Measurements from ENCODE around the gene CARMIL1. TPM values are rescaled to one million over a fixed set of nuclear protein-coding genes. Genes with fewer than 3 reads are reported as not detected.
A peak's percentile ranks its signal among the peaks of the same experiment; 100 is the strongest.

The CARMIL1 gene
- total RNA-seq, 1 experiment from 2014 or later = 20.3 TPM

- DNase-seq (ENCODE audit: low read depth) = no peak
Measured at GRCh38 chr6:25407431-25407830, 128.3 kb downstream of the CARMIL1 start.

DNA sequence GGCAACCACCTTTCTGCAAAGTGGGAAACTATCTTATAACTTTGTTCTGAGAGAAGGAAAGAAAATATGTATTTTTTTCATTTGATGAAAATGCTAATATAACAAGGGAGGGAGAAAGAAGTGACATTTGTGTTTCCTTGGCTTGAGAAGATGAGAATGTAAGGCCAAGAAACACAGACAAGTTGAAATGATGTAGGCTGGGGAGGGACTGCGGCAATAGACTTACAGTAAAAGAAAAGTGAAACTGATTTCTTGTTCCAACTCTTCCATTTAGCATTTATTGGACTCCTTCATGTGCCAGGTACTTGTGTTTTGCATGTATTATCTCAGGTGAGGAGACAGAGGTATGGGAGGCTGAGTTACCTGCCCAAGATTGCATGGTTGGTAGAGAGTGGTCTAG, 130.9 kb downstream of the CARMIL1 start:
- DNase-seq (ENCODE audit: low read depth) = no peak

DNA sequence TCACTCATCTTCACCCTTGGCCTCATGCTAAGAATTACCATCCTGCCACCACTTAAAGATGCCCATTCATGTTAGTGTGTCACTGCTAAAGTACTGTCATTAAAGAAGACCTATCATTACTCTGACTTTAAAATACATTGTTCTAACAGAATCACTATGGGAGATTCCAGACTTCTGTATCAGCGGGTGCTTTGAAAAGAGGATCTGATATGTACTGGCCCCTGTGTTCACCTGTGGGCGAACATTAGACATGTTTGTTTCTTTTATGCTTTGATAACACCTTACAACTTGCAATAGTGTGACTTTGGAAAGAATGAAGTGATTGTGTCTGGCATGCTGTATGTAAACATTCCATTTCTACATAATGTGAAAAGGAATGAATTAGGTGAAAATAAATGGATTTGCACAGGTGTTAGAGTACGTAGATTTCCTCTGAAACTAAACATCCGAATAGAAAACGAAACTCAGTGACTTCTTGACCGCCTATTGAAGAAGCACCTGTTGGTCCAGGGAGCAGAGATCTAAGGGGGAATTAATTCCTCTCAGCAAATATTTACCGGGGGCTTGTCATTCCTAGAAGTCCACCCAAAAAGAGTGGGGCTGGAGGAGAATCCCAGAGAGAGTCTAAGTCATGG, 132.3 kb downstream of the CARMIL1 start:
- DNase-seq (ENCODE audit: low read depth) = no peak

DNA sequence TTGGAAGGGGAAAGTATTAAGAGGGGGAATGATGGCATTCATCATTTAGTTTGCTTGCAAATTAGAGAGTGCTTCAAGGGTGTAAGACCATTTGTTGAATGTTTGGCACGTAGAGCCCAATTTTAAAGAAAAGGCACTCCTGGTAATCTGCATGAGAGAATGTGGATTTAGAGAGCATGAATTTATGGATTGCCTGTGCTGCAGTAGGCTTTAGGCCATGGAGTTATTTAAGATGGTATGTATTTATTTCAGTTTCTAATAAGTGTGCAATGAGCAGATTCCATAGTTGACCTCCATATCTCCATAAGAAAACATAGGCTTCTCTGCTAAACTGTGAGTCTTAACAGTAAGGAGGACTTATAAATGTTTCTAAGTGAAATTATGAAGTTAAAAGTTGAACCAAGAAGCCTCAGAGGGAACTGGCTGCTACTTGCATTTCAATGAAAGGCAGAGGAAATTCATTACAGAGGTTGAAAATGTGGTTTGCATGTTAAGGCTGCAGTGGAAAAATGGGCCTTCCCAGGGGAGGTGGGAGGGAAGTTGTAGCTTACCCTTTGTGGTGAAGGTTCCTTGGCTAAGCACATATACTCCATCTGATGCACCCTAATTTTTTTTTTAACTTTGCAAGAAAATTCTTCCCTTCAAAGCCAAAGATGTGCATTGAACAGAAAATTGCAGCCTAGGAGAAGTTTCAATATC, 134.2 kb downstream of the CARMIL1 start:
- DNase-seq (ENCODE audit: low read depth) = no peak

- DNase-seq (ENCODE audit: low read depth) = no peak
Measured at GRCh38 chr6:25414168-25414567, 135.0 kb downstream of the CARMIL1 start.

- no peak for DNase-seq (ENCODE audit: low read depth)
Measured at GRCh38 chr6:25414755-25415154, 135.6 kb downstream of the CARMIL1 start.

GRCh38 chr6:25415274-25415673, 136.1 kb downstream of the CARMIL1 start:
- no peak for DNase-seq (ENCODE audit: low read depth)

DNA sequence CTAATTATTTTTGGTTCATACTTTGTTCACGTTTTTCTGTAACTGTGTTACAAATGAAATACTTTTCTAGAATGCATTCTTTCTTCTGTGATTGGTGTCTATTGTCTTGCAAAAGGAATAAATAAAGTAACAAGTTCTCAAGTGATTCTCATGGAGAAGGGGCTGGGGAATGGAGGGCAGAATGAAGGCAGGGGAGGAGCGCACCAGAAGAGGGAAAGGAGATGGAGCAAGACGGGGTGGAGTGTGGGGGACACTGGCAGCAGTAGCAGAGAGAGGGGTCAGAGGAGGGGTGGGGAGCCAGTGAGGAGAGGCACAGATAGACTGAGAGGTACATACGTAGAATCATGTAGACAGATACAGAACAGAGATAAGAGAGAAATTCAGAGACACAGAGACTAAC, 136.5 kb downstream of the CARMIL1 start:
- no peak for DNase-seq (ENCODE audit: low read depth)

- DNase-seq (ENCODE audit: low read depth) = no peak
Measured at GRCh38 chr6:25417046-25417605, 138.0 kb downstream of the CARMIL1 start.

DNA sequence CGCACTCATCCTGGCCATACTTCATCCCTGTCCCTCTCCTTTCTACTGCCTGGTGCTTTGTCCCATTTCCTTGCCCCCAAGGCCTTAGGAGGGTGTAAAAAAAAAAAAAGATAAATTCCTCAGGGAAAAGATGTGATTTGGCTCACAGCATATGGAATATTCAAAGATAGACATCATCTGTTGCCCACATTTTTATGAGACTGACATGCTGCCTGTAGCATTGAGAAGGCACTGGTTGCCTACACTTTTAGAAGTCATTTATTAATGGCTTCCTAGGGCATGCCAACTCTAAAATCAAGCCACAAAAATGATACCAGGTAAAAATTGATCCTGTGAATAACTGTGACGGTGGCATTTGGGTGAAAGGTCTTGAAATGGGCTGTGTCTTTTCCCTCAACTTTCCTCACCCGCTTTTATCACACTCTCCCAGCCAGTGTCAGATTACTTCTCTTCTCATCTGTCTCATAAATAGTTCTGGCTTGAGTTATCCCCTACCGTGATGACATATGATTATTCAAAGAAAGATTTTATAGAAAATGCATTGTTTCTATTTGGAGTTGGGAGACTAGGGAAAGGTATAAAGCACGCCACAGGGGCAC, 139.4 kb downstream of the CARMIL1 start:
- DNase-seq (ENCODE audit: low read depth) = peak; percentile 36

GRCh38 chr6:25419879-25420278, 140.7 kb downstream of the CARMIL1 start:
- no peak for DNase-seq (ENCODE audit: low read depth)

DNA sequence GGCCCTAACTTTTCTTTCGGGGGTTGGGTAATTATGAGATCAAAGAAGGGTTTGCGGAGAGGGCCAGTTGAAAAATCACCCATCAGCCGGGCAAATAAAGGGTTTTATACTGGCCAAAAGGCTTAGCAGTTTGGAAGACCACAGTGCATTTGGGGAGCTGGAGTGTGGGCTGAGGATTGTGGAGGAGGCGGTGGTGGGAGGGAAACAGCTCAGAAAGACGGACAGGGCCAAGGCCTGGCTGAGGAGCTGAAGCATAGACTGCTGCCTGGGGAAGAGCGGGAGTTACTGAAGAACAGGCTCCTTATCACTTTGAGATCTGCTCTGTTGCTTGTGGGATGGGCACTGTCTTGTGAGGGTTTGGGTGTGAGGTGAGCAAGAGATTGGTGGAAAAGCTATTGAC, 144.2 kb downstream of the CARMIL1 start:
- no peak for DNase-seq (ENCODE audit: low read depth)

DNA sequence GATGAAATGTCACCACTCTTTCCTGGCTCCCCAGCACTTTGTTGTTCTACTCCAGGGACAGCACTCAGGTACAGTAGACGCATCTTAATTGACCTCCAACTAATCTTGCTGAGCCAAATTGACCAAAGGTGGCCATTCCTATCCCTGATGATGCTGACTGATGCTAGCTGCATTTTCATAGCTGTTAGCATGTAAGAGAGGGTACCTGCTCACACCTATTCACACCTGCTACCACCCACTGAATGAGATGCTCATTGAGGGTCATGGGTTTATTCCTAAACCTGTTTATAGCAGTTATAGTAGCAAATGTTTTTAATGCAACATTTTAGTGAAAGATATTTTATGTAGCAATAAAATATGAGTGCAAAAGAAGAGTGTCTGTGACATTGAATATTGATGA, 145.1 kb downstream of the CARMIL1 start:
- no peak for DNase-seq (ENCODE audit: low read depth)

GRCh38 chr6:25427549-25427948, 148.4 kb downstream of the CARMIL1 start:
- peak; percentile 32 for DNase-seq (ENCODE audit: low read depth)

DNA sequence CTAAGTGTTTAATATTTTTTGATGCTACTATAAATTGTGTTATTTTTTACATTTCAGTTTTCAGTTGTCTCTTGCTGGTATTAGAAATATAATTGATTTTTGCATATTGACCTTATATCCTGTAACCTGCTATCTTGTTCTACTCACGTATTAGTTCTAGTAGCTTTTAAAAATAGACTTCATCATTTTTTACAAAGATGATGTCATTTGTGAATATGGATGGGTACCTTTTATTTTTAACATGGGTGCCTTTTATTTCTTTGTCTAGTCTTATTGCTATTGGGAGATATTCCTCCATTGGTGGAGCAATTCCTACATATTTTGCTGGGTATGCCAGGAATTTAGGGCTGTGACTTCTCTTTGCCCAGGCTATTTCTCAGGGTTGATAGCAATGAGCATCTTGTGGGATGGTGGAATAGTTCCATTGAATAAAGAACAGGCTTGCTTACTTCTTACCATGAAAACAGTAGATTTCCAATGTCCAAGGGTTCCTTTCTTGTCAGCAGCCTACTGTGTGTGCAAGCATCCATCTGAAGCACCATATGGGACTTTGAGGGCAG, 149.7 kb downstream of the CARMIL1 start:
- no peak for DNase-seq (ENCODE audit: low read depth)

DNA sequence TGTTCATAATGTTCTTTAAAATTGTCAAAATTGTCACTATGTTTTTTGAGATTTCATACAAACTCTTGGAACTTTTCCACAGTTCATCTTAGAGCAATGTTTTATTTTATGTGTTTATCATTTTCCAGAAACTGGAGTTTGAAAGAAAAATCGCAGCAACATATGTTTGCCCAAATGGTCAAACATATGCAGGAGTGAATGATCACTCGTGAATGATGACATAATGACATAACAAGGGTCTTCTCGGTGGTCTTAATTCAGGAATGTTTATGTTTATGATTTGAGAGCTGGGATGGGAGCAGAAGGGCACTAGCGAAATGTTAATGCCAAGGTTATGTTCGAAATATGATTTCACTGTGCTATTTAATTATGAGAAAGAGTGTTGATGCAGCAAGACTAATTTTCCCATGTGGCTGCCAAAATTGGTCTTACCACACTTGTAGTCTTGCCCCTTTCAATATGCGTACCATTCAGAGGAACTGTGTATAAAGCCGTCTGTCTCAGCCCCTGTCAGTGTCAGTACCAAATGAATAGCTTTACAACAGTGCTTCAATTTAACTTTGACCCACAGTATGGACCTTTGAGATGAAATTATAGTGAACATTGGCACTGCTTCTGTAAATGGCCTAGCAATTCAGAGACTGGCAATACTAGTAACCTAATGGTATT, 152.3 kb downstream of the CARMIL1 start:
- DNase-seq (ENCODE audit: low read depth) = no peak

DNA sequence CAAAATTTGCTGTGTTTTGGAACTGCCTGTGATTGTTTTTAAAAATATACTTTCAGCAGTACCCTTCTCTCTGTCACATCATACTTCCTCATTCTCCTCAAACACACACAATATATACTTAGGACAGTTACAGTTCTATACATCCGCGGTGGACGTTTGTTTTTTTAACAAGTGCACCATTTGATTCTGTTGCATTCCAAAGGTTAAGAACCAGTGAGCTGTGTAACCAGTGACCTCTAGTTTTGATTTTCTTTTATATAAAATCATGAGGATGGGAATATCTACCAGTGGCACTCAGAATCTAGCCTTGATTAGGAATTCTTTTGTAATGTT, 152.8 kb downstream of the CARMIL1 start:
- no peak for DNase-seq (ENCODE audit: low read depth)

DNA sequence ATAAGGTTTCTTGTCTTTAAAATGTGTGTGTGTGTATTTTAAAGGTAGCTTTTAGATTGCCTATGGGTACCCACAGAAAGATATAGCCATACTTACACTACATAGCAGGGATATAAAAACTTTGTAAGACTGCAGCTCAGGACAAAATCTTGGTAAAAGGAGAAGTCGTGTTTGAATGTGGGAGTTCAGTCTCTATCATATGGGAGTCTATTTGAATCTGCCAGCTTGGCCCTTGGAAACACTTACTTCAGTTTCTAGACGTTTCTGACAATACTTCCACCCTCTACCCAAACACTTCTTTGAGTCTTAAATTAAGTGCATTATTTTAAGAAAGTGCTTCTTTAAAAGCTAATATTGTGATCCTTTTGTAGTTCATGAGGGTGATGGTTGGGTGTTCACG, 155.7 kb downstream of the CARMIL1 start:
- no peak for DNase-seq (ENCODE audit: low read depth)

DNA sequence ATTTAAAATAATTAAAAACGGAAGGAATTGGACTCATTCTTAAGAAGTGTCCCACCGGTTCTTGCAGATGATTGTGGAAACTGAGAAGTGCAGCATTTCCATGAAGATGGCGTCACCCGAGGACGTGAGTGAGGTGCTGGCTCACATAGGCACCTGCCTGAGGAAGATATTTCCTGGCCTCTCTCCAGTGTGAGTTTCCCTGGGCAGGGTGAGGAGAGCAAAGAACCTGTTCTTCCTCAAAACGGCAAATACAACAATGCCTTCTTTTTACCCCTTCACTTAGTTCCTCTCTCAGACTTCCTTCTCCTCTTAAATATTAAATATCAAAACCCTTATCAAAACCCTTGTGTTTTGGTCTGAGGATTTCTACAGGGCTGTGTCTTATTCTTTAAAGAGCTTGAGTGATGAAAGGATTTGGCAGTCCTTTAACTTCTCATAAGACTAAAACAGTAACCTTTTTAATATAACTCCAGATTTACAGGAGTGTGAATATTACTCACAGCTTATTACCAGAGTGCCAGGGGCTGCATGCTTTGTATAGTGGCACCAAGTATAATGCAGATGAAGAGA, 156.3 kb downstream of the CARMIL1 start:
- DNase-seq (ENCODE audit: low read depth) = no peak

GRCh38 chr6:25436760-25437159, 157.6 kb downstream of the CARMIL1 start:
- DNase-seq (ENCODE audit: low read depth) = no peak

DNA sequence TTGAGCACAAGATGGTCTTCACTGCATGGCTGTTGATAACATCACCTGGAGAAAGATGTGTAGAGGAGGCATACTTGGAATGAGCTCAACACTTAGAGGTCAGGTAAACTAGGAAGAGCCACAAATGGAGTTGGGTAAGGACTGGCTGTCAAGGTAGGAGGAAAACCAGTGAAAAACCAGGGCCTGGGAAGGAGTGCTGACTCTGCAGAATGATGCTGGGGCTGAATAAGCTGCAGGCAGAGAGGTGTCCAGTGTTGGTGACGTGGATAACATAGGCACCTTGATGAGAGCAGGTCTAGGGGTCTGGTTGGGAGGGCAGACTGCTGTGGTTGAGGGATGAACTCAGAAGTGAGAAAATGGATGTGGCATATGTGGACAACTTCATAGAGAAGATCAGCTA, 160.2 kb downstream of the CARMIL1 start:
- DNase-seq (ENCODE audit: low read depth) = no peak

Measured in M059J (cell line).